Esophagus squamous epithelium (tissue), 4 donors: ENCODE data around the gene RIN3.

Source experiments
- CTCF ChIP-seq, 6 experiments: fragments of 450-650 bp in 4 of 6; fragments of 200-600 bp in 2 of 6; sonication (generic) in 2 of 6; IDR thresholded peaks; one replicate each; pipeline ENCODE4 v1.5.1; 2016 to 2019; ENCODE audit warnings: antibody characterized with exemption in 6 of 6, mild to moderate bottlenecking in 4 of 6, moderate library complexity in 4 of 6
- POLR2A ChIP-seq, 4 donors: fragments of 450-650 bp; IDR thresholded peaks; one replicate each; pipeline ENCODE4 v1.6.1; 2017; ENCODE audit warnings: antibody characterized with exemption in 4 of 4, mild to moderate bottlenecking in 4 of 4, moderate library complexity in 3 of 4

- TF ChIP-seq CTCF (IDR thresholded peaks at IDR 0.05) (no peak), POLR2A (IDR thresholded peaks at IDR 0.05) (no peak)
Measured at GRCh38 chr14:92678766-92679165, 165.2 kb downstream of the RIN3 start.
